ENCODE results near the gene SETD6.

The SETD6 gene

DNA sequence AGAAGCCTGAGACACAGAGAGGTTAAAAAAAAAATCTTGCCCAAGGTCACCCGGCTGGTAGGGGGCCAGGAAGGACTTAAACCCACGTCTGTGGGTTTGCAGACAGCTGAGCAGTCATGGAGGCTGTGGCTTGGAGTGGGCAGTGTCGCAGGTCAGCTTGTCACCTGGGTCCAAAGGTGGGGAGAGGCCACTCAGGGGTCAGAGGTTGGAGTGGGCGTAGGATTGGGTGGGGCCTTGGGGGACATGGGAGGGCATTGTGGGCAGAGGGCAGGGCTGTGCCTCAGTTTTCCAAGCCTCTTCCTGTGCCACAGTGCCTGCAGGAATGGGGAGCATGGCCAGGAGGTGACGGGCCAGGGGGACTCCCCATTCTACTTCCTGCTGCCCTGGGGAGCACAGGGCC, 17.4 kb upstream of the SETD6 start:
- CTCF ChIA-PET, result interaction anchor here (1.0 to 1.1 kb wide), 3 partner anchors 9 to 163 kb away, joined by 4 to 5 read pairs (median 4); no protein-coding TSS in a partner anchor
- POLR2A ChIA-PET, result no interaction called here

DNA sequence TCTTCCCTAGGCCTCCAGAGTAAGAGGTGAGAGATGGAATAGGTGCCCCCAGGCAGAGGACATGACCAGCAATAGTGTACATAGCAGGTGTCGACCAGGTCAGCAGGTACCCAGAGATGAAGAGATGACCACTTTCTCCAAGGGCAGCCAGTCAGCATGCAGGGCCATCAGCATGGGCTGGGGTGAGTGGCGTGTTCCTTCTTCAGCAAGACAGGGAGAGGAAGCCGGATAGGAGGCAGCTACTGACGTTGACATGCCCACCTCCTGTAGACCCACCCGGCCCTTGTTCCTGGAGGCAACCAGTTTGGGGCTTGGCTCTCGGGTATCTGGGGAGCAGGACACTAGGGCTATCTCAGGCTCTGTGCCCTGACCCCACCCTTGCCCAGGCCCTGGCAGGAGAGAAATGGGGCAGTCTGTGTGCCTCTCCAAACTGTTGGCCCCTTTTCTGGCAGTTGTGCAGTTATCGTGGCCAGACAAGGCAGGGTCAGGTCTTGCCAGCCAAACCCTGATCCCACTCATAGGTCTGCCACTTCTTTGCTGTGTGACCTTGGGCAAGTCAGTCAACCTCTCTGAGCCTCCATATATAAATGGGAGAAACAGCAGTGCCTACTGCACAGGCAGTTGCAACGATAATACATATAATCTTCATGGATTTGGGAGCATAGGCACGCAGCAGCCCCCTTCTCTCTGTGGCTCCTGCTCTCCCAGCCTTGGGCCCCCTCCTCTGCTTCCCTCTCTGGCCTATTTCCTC, 16.8 kb upstream of the SETD6 start:
- ChIA-PET CTCF (interaction anchor here (1.1 kb wide), 1 partner anchor 163 kb away, joined by 5 read pairs; no protein-coding TSS in a partner anchor), POLR2A (no interaction called here)
- TF ChIP-seq, protein P1, sequence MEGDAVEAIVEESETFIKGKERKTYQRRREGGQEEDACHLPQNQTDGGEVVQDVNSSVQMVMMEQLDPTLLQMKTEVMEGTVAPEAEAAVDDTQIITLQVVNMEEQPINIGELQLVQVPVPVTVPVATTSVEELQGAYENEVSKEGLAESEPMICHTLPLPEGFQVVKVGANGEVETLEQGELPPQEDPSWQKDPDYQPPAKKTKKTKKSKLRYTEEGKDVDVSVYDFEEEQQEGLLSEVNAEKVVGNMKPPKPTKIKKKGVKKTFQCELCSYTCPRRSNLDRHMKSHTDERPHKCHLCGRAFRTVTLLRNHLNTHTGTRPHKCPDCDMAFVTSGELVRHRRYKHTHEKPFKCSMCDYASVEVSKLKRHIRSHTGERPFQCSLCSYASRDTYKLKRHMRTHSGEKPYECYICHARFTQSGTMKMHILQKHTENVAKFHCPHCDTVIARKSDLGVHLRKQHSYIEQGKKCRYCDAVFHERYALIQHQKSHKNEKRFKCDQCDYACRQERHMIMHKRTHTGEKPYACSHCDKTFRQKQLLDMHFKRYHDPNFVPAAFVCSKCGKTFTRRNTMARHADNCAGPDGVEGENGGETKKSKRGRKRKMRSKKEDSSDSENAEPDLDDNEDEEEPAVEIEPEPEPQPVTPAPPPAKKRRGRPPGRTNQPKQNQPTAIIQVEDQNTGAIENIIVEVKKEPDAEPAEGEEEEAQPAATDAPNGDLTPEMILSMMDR (IDR thresholded peaks at IDR 0.05; ENCODE audit: insufficient read depth, low read length, missing control alignments), result no peak
- no peak for DNase-seq (ENCODE audit: low read depth, low spot score)
- no peak overlapping the region for H3K4me3 ChIP-seq (ENCODE audit: low read depth, low read length)

More for the DNA sequence above, 17.4 kb upstream of the SETD6 start:
- no peak for DNase-seq (ENCODE audit: low read depth, low spot score)
- H3K4me3 ChIP-seq (ENCODE audit: low read depth, low read length), result no peak overlapping the region
- TF ChIP-seq, protein P1 (IDR thresholded peaks at IDR 0.05; ENCODE audit: insufficient read depth, low read length, missing control alignments), result no peak

DNA sequence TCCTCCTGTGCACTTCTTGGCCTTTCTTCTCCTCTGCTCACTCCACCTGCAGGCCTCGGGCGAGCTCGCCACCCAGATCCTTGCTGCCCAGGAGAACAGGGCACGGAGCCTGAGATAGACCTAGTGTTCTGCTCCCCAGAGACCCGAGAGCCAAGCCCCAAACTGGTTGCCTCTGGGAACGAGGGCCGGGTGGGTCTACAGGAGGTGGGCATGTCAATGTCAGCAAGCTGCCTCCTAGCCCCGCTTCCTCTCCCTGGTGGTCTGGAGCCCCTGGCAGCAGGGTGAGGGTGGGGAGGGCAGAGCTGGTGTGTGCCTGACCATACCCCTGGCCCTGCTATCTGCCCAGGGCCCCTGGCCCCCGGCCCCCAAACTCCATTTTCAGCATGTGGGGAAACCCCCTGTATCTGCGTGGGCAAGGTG, 16.2 kb upstream of the SETD6 start:
- H3K4me3 ChIP-seq (ENCODE audit: low read depth, low read length), result no peak overlapping the region
- CTCF ChIA-PET, result interaction anchor here (1.0 to 4.1 kb wide), 6 partner anchors 12 to 370 kb away, joined by 3 to 29 read pairs (median 7); partner anchors contain the start of gene CFAP20
- TF ChIP-seq, protein P1 (IDR thresholded peaks at IDR 0.05; ENCODE audit: insufficient read depth, low read length, missing control alignments), result no peak
- no peak for DNase-seq (ENCODE audit: low read depth, low spot score)
- POLR2A ChIA-PET, result no interaction called here

DNA sequence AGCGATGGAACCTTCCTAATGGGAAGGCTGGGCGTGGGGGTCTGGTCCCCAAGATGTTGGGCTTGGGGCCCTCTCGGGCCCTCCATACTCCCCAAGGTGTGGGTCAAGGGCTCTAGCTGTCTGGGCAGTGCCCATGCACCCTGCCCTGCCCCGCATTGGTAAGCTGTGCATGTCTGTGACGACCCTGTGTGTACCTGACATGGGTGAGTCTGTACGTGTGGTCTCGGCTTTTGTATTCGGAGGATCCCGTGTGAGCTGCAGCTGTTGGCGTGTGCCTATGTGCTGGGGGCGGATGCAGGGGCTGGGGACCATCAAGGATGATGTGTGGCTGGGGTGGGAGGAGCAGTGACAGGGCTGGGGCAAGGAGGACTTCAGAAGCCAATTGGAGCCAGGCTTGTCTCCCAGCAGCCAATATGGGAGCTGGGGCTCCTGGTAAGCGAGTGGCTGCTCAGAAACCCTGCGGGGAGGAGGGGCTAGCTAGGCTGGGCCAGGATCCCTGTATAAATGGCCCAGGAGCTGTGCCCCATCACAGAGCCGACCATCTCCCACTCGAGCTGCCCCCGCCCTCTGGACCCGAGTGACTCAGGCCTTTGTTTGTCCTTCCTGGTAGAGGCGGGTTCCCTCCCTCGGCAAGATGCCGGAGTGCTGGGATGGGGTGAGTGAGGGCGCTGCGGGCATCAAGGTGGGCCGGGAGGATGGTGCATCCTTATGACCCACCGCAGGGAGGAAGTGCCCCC, 15.5 kb upstream of the SETD6 start, which contains the start of gene NDRG4:
TSS of gene NDRG4 (plus strand) at position 529 of the 737 bp plus-strand sequence. CDS start at position 635, 106 bp downstream.
- H3K4me3 ChIP-seq (ENCODE audit: low read depth, low read length), result peak within 1 kb of the TSS; percentile 70
- ChIA-PET CTCF (interaction anchor here (1.0 to 4.1 kb wide), 8 partner anchors 12 to 371 kb away, joined by 3 to 29 read pairs (median 4); partner anchors contain the start of gene CFAP20), POLR2A (interaction anchor here (0.6 to 0.9 kb wide), 2 partner anchors 11 to 187 kb away, joined by 3 read pairs; no protein-coding TSS in a partner anchor)
- TF ChIP-seq, protein P1 (IDR thresholded peaks at IDR 0.05; ENCODE audit: insufficient read depth, low read length, missing control alignments), result no peak
- peak; percentile 58 for DNase-seq (ENCODE audit: low read depth, low spot score)

DNA sequence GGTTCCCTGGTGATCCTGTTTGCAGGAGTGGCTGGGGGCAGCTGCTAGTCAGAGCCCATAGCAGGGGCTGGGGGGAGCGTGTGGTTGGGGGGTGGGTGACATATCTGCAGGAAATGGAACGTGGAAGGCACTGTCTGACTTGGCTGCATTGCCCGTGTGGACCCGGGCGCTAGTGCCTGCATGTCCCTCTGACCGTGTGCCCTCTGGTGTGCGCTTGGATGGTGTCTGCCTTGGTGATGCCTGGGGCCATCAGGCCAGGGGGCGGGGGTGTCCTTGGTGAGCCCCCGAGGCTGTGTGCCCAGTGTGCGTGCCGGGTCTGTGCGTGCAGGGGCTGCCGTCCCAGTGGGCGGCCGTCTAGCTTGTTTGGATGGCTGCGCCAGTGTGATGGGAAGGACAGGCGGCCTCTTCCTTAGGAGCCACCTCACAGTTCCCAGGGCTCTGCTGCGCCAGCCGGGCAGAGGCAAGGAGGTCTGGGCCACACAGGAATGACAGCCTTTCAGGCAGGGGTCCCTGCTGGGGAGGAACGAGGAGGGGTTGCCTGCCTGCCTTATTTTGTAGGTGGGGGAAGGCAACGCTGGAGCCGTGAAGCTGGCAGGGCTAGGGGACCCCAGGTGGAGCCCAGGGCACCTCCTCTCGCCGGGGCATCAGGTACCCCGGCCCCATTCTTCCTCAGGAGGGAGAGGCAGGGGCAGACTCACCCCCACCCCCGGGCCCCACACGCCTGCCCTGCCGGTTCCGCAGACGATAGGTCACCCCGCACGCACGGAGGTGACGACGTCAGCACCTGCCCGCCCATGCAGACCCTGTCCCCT, 14.7 kb upstream of the SETD6 start:
- no peak for DNase-seq (ENCODE audit: low read depth, low spot score)
- H3K4me3 ChIP-seq (ENCODE audit: low read depth, low read length), result peak overlapping the region; percentile 70
- POLR2A ChIA-PET, result interaction anchor here (0.9 kb wide), 1 partner anchor 187 kb away, joined by 3 read pairs; no protein-coding TSS in a partner anchor
- TF ChIP-seq, protein P1 (IDR thresholded peaks at IDR 0.05; ENCODE audit: insufficient read depth, low read length, missing control alignments), result no peak
- CTCF ChIA-PET, result interaction anchor here (1.0 to 4.1 kb wide), 7 partner anchors 11 to 254 kb away, joined by 3 to 29 read pairs (median 8); no protein-coding TSS in a partner anchor

Measured in AG04449 (cell line).